Natural killer cell (primary cell): Measurements from ENCODE around the gene LRRC3C. TPM values are rescaled to one million over a fixed set of nuclear protein-coding genes. Genes with fewer than 3 reads are reported as not detected.

Source experiments
- ATAC-seq, 3 donors: fragments of 150-1000 bp in 2 of 3; fragments of 200-7000 bp in 1 of 3; cut with Tn5 transposase; 1 replicate in 1 of 3; 2 replicates in 2 of 3; pipeline ENCODE4 v1.10.0; 2021; ENCODE audit warnings: mild to moderate bottlenecking in 2 of 3, moderate library complexity in 2 of 3
- DNase-seq, 2 donors: peaks; one replicate each; pipeline versions ENCODE4 v3.0.0 to v3.0.0-alpha.2; 2013 to 2021; ENCODE audit warnings: mixed read lengths in 1 of 2
- H3K27ac ChIP-seq: one replicate; pipeline ENCODE4 v1.5.1; 2013; ENCODE audit warnings: mild to moderate bottlenecking, low read length
- H3K27me3 ChIP-seq: one replicate; pipeline ENCODE4 v1.6.1; 2013; ENCODE audit warnings: low read length; ENCODE audit not compliant: control insufficient read depth, insufficient read depth
- H3K36me3 ChIP-seq: one replicate; pipeline ENCODE4 v1.6.1; 2013; ENCODE audit warnings: low read length; ENCODE audit not compliant: control insufficient read depth, insufficient read depth
- H3K4me1 ChIP-seq: one replicate; pipeline ENCODE4 v1.6.1; 2013; ENCODE audit warnings: low read length; ENCODE audit not compliant: control insufficient read depth, insufficient read depth
- H3K4me3 ChIP-seq: one replicate; pipeline ENCODE4 v1.5.1; 2013; ENCODE audit warnings: low read length
- H3K9me3 ChIP-seq: one replicate; pipeline ENCODE4 v1.6.1; 2013; ENCODE audit warnings: low read length; ENCODE audit not compliant: control insufficient read depth, insufficient read depth
- H3K27ac Mint-ChIP-seq, 2 donors: one replicate each; pipeline ENCODE4 v1.8.0; 2022; ENCODE audit warnings: mild to moderate bottlenecking in 2 of 2, mixed read lengths in 2 of 2, moderate library complexity in 1 of 2
- H3K27me3 Mint-ChIP-seq, 2 donors: one replicate each; pipeline ENCODE4 v1.8.0; 2022; ENCODE audit warnings: low read depth in 2 of 2, mixed read lengths in 2 of 2
- H3K36me3 Mint-ChIP-seq: one replicate; pipeline ENCODE4 v1.8.0; 2022; ENCODE audit warnings: mixed read lengths
- H3K4me1 Mint-ChIP-seq, 2 donors: one replicate each; pipeline ENCODE4 v1.8.0; 2022; ENCODE audit warnings: mixed read lengths in 2 of 2
- H3K4me3 Mint-ChIP-seq: one replicate; pipeline ENCODE4 v1.8.0; 2022; ENCODE audit warnings: mild to moderate bottlenecking, moderate library complexity, mixed read lengths
- H3K9me3 Mint-ChIP-seq, 2 donors: one replicate each; pipeline ENCODE4 v1.8.0; 2022; ENCODE audit warnings: mixed read lengths in 2 of 2
- WGBS: methylation state at CpG from one replicate; pipeline ENCODE4 v1.1.7; 2013; ENCODE audit warnings: missing lambda C conversion rate; ENCODE audit not compliant: insufficient coverage; 5-methylcytosine and 5-hydroxymethylcytosine counted together
- intact Hi-C: fragments of 100-400 bp; cut with micrococcal nuclease; formaldehyde crosslinking; loops from one replicate; pipeline ENCODE4 v1.14.2; 2022
- total RNA-seq, 4 donors: library from RNA; stranded (reverse); fragments of 120-200 nt in 1 of 4; gene quantifications; one replicate each; pipeline versions ENCODE4 v1.2.3 to v1.2.4, GENCODE V29; 2013 to 2022
- TF ChIP-seq, protein P1 (sequence below): fragments of 200-600 bp; IDR thresholded peaks from one replicate; pipeline ENCODE4 v1.8.0; 2022; ENCODE audit warnings: antibody characterized with exemption

LRRC3C gene
- total RNA-seq, 3 donors from 2014 or later (not counting 1 experiment from before 2014, with no cell fraction given), result not detected

GRCh38 chr17:39920218-39921210 lies 7.0 kb upstream of the LRRC3C start:
- Mint-ChIP-seq H3K4me1 (peaks cover 21 to 25% of the 10 kb centered on the region in 2 donors), H3K27ac (peak overlapping the region in 1 of 2 donors; percentile 56), H3K36me3 (peaks cover 8% of the 10 kb centered on the region), H3K4me3 (no peak overlapping the region), H3K27me3 (no peaks in the 10 kb centered on the region), H3K9me3 (no peaks in the 10 kb centered on the region)
- WGBS, result 52% methylated on average over 17 of the region's 19 CpGs
- DNase-seq (peak in 1 of 2 donors; percentile 64), ATAC-seq (peak in 2 of 3 donors; percentile 44 to 69)
- no peak overlapping the region for H3K4me3 ChIP-seq
- intact Hi-C loops, result no loop called here
- no peaks in the 10 kb centered on the region for H3K27me3 ChIP-seq
- TF ChIP-seq, protein P1, sequence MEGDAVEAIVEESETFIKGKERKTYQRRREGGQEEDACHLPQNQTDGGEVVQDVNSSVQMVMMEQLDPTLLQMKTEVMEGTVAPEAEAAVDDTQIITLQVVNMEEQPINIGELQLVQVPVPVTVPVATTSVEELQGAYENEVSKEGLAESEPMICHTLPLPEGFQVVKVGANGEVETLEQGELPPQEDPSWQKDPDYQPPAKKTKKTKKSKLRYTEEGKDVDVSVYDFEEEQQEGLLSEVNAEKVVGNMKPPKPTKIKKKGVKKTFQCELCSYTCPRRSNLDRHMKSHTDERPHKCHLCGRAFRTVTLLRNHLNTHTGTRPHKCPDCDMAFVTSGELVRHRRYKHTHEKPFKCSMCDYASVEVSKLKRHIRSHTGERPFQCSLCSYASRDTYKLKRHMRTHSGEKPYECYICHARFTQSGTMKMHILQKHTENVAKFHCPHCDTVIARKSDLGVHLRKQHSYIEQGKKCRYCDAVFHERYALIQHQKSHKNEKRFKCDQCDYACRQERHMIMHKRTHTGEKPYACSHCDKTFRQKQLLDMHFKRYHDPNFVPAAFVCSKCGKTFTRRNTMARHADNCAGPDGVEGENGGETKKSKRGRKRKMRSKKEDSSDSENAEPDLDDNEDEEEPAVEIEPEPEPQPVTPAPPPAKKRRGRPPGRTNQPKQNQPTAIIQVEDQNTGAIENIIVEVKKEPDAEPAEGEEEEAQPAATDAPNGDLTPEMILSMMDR, result no peak
- H3K4me1 ChIP-seq, result peaks cover 26% of the 10 kb centered on the region
- H3K9me3 ChIP-seq, result no peaks in the 10 kb centered on the region
- peak overlapping the region; percentile 36 for H3K27ac ChIP-seq
- H3K36me3 ChIP-seq, result peaks cover 46% of the 10 kb centered on the region

- WGBS, result 28% methylated on average over 5 of the region's 5 CpGs
- Mint-ChIP-seq H3K36me3 (peaks cover 8% of the 10 kb centered on the region), H3K4me3 (no peak overlapping the region), H3K9me3 (no peaks in the 10 kb centered on the region), H3K27me3 (no peaks in the 10 kb centered on the region), H3K27ac (peak overlapping the region in 1 of 2 donors; percentile 56), H3K4me1 (peaks cover 29 to 32% of the 10 kb centered on the region in 2 donors)
- intact Hi-C loops, result no loop called here
- Histone ChIP-seq H3K4me1 (peaks cover 34% of the 10 kb centered on the region), H3K27me3 (no peaks in the 10 kb centered on the region), H3K27ac (peak overlapping the region; percentile 36), H3K4me3 (no peak overlapping the region), H3K9me3 (no peaks in the 10 kb centered on the region), H3K36me3 (peaks cover 46% of the 10 kb centered on the region)
- TF ChIP-seq, protein P1, result no peak
- ATAC-seq, result no peak
- no peak for DNase-seq
Observed at GRCh38 chr17:39921323-39921722, 6.2 kb upstream of the LRRC3C start.

DNA sequence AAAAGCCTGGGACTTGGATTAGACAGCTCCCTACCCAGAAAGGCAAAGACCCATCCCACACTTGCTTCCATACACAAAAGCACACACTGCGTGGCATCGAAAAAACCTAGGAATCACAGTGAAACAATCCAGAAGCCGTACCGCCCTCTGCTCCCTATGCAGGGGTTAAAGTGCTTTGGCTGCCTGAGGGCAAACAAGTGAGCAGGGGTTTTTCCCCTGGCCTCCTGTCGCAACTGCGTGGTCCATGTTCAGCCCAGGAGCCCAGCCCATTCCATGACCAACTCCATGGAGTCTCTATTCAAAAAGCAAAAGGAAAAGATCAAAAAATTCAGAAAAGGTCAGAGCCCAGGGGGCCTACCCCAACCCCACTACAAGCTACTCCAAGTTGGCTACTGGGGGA lies 5.5 kb upstream of the LRRC3C start:
- intact Hi-C loops, result no loop called here
- DNase-seq, result no peak
- no peaks in the 10 kb centered on the region for H3K27me3 ChIP-seq
- H3K9me3 ChIP-seq, result no peaks in the 10 kb centered on the region
- no peak overlapping the region for H3K27ac ChIP-seq
- TF ChIP-seq, protein P1, result no peak
- no peak overlapping the region for H3K4me3 ChIP-seq
- Mint-ChIP-seq H3K4me3 (no peak overlapping the region), H3K4me1 (peaks cover 32 to 38% of the 10 kb centered on the region in 2 donors), H3K9me3 (no peaks in the 10 kb centered on the region), H3K27ac (no peak overlapping the region), H3K27me3 (no peaks in the 10 kb centered on the region), H3K36me3 (peaks cover 5% of the 10 kb centered on the region)
- 96% methylated on average over 6 of the region's 6 CpGs for WGBS
- peaks cover 46% of the 10 kb centered on the region for H3K36me3 ChIP-seq
- peaks cover 40% of the 10 kb centered on the region for H3K4me1 ChIP-seq
- ATAC-seq, result no peak
